HG02840 (cell line): ENCODE measurements around the gene TNFRSF13B.

Experiments
- ATAC-seq: cut with Tn5 transposase; IDR thresholded peaks from one replicate; pipeline ENCODE4 v1.9.1; 2021; ENCODE audit warnings: mild to moderate bottlenecking, moderate library complexity, moderate number of reproducible peaks; ENCODE audit not compliant: unreplicated experiment, low FRiP score

TNFRSF13B gene

DNA sequence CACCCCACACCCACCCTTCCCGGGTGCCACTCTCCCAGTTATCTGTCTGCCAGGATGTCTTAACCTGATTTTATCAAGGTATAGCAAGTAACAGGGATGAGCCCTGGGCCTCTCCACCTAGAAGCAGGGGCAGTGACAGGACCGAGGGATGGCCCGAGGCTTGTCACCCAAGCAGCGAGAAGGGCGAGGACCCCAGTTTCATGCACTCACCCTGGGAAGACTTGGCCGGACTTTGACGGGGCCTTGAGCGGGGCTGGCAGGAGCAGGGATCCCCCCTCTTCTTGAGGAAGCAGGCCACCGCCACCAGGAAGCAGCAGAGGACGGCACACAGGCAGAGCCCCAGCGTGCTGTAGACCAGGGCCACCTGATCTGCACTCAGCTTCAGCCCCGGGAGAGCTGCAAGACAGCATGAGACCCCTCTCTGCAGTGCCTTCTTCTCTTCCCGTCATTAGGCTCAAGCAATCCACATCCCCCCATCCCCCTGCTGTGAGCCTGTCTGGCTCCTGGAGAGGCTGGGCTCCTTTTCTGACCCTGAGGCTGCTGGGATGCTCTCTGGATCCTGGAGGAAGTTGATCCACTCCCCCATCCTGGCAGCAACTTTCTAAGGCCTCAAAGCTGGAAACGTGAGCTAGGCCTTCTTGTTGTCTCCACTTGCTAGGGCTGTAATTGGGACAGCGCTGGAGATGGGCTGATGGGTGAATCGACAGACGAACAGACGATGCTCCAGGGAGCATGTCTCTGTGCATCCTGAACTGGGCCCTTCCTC, 31.6 kb downstream of the TNFRSF13B start:
- ATAC-seq, result no peak

DNA sequence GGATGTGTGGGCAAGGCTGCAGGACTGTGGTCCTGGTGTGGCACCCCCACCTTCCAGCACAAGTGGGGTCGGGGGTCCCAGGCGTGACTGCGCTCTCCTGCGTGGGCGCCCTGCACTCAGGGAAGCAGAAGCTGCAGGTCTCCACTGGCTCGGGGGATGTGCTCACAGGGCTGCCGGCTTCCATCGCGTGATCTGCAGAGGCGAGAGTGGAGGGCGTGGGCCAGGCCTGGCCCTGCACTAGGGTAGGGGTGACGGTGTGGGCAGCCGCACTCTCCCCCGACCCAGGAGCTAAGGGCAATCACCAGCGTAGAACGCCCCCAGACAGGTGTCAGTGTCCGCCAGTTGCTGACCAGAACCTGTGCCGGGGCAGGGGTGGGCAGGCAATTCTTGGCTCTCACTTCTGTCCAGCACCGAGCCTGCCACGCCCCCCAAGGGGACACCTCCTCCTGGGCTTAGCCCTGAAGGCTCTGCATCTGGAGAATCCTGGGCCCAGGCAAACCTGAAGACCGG, 32.3 kb downstream of the TNFRSF13B start:
- ATAC-seq, result no peak

GRCh38 chr17:16939208-16939576, 32.7 kb downstream of the TNFRSF13B start:
- no peak for ATAC-seq

DNA sequence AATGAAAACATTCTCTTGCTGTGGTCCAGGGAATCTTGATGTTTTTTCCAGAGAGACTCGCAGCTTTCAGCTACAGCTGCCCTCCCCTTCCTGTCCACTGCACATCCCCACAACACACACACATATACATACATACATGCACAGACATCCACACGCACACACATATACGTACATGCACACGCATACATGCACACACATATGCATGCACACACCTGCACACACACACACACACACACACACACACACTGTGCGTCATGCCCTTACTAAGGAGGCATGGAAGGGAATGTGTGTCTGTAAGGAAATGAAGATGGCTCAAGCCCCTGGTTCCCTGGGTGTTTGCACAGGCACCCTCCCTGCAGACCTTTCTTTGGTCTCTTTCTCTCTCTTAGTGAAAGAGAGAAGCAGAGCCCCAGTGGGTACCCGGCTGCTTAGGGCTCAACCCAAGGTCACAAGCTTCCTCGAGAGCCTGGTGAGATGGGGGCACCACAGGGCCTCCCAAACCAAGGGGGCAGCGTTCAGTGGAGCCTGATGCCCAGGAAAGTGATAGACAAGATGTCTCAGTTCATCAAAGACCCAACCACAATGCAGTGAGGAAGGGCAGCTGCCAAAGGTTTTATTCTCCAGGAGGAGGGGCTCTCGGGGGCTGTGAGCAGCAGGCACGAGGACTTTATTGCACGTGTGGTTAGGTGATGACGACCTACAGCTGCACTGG, 33.3 kb downstream of the TNFRSF13B start:
- no peak for ATAC-seq

DNA sequence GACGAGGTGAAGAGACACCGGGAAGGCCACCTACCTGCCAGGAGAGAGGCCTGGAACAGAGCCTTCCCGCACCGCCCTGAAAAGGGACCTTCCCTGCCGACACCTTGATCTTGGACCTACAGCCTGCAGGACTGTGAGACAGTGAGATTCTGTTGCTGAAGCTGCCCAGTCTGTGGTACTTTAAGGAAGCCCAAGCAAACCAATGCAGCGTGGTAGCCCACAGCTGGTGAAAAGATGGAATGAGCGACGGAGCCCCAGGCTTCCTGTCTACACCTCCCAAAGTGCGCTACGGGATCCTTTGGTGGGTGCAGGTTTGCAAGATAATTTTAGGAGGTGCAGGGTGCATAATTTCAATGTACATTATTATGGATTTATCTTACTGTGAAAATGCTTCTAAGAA, 33.9 kb downstream of the TNFRSF13B start:
- ATAC-seq, result no peak

DNA sequence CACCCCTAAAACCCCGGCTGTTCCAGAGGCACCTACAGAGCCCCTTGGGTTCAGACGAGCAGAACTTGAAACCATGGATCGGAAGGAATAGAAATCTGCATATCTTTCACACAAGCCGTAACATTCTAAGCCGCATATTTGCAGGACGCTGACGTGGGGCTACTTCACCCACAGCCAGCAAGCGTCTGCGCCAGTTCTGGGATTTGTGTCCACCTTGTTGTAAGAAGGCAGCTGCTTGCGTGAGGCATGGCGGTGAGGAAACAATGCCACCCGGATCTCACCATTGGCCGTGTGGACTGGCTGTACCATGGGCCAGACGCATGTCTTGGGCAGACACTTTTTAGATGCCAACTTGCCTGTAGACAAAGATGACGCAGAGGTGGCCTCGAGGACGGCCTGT, 34.5 kb downstream of the TNFRSF13B start:
- no peak for ATAC-seq

DNA sequence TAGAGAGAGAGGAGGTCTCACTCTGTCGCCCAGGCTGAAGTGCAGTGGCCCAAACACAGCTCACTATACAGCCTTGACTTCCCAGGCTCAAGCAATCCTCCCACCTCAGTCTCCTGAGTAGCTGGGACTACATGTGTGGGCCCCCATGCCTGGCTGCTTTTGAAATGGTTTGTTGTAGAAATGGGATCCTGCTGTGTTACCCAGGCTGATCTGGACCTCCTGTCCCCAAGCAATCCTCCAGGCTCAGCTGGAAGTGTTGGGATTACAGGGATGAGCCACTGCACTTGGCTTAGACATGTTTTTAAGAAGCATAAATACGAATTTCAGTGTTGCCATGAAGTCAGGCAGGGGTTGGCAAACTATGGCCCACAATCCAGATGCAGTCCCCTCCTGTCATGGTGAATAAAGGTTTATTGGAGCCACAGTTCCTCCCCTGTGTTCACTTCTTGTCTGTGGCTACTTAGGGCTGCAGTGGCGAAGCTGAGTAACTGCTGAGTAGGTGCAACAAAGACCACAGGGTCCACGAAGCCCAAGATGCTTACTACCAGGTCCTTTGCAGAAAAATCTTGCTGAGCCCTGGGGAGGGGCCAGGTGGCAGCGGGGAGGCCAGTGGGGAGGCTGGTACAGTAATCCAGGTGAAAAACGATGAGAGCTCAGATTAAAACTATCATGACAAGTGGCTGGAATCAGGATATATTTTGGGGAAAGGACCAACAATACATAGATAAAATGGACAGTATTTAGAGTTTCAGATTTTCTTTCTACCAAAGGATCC, 35.2 kb downstream of the TNFRSF13B start:
- ATAC-seq, result no peak

- ATAC-seq, result no peak
These were observed 36.1 kb downstream of the TNFRSF13B start for GRCh38 chr17:16935786-16936185.

- no peak for ATAC-seq
These were observed 36.7 kb downstream of the TNFRSF13B start for GRCh38 chr17:16935241-16935663.

DNA sequence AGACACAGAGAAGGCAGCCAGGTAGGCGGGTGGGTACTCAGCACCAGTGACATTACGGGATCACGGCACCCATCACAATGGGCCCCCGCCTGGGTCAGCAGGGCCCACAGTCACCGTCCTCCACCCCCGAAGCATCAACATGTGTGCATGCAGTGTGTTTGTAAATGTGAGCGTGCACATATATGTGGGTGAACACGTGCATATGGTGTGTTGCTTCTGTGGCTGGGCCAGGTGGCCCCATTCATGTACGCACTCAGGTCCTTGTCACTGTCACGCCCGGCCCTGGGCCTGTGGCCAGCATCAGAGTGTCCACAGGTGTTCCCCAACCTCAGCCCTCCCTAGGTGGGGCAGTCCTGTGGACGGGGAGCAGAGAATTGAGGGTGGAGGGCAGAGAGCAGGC, 37.1 kb downstream of the TNFRSF13B start:
- ATAC-seq, result no peak

GRCh38 chr17:16934133-16934795, 37.7 kb downstream of the TNFRSF13B start:
- ATAC-seq, result no peak

DNA sequence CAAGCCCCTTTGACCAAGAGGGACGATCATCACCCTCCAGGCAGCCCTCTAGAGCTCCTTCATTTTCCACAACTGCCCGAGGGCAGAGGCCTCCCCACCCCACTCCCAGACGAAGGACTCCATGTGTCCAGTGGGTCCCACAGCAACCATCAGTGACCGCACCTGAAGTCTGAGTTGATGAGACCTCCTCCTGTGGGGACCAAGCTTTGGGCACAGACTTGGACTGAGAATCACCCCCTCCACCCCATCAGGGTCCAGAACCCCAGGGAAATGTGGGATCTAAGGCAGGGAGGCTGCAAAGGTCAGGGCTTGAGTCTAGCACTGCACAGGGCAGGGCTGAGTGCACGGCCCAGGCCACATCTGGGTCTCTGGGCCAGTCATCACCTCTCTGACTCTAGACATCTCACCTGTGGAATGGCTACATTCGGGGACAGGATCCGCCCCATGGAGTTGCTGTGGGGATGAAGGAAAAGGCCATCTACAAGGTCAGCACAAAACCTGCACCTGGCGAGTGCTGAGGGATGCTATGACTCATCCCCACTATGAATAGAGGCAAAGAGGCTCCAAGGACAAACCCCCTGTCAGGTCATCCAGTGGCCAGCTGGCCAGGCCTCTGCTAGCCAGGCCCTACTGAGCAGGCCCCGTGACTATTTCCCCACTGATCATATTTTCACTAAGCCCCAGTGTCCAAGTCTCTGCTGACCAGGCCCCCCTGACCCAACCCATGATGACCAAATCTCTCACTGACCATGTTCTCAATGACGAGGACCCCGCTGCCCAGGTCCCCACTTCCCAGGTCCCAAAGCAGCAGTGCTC, 38.4 kb downstream of the TNFRSF13B start:
- no peak for ATAC-seq

- ATAC-seq, result no peak
These were observed 39.3 kb downstream of the TNFRSF13B start for GRCh38 chr17:16932611-16933010.

DNA sequence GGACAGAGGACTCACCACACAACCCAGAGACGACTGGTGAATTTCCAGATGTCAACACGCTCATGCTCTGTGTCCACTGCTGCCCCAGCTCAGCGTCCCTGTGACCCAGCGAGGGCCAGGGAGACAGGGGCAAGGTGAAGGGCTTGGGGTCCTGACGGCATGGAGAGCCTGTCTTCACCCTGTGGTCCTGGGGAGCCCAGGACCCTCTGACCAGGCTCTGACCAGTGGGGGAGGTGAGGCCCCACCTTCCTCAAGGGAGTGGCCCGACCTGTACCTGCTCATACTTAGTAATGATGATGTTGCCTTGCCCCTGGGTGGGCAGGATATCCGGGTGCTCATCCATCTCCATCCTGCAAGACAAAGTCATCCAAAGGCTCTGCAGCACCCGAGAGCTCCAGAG, 39.8 kb downstream of the TNFRSF13B start:
- no peak for ATAC-seq

- no peak for ATAC-seq
These were observed 40.4 kb downstream of the TNFRSF13B start for GRCh38 chr17:16931318-16932060.

- no peak for ATAC-seq
These were observed 41.2 kb downstream of the TNFRSF13B start for GRCh38 chr17:16930571-16931317.

GRCh38 chr17:16929757-16930520, 42.0 kb downstream of the TNFRSF13B start:
- no peak for ATAC-seq
